Measurements from ENCODE around the gene LGMN. TPM values are rescaled to one million over a fixed set of nuclear protein-coding genes. Genes with fewer than 3 reads are reported as not detected.
"Not testable (repeated sequence)": the region's sequence is repeated elsewhere in the genome, so short reads cannot be mapped to it uniquely, and the experiment has no call there.

Gene LGMN
- polyA plus RNA-seq, 1 donor from 2014 or later: 48.0 TPM

GRCh38 chr14:92781350-92781749, 32.9 kb upstream of the LGMN start:
- H3K27ac ChIP-seq (ENCODE audit: low read length): no peak overlapping the region
- no peak overlapping the region for H3K9ac ChIP-seq (ENCODE audit: low read length)
- no peaks in the 10 kb centered on the region for H3K27me3 ChIP-seq (ENCODE audit: insufficient read depth, low read depth, low read length)
- H2AFZ ChIP-seq (ENCODE audit: low read depth, low read length): no peak overlapping the region
- no peaks in the 10 kb centered on the region for H3K79me2 ChIP-seq (replicated peaks; ENCODE audit: insufficient read depth, low read length)
- no peaks in the 10 kb centered on the region for H3F3A ChIP-seq (ENCODE audit: insufficient read depth, low read length, poor library complexity, severe bottlenecking)
- no peaks in the 10 kb centered on the region for H3K36me3 ChIP-seq (ENCODE audit: insufficient read depth, low read length)
- no peaks in the 10 kb centered on the region for H3K9me3 ChIP-seq (ENCODE audit: low read length)
- H3K9me2 ChIP-seq (ENCODE audit: insufficient read depth, low read length): no peaks in the 10 kb centered on the region
- H4K20me1 ChIP-seq (ENCODE audit: insufficient read depth): no peaks in the 10 kb centered on the region
- H3K4me2 ChIP-seq (ENCODE audit: low read length): no peak overlapping the region
- H3K4me3 ChIP-seq (ENCODE audit: low read length): no peak overlapping the region
- TF ChIP-seq POLR2AphosphoS5 (IDR thresholded peaks at IDR 0.05) (no peak), SMC3 (conservative IDR thresholded peaks at IDR 0.05; ENCODE audit: poor library complexity) (no peak), EZH2 (IDR thresholded peaks at IDR 0.05; ENCODE audit: borderline replicate concordance, insufficient read depth, low read length, poor library complexity, severe bottlenecking) (no peak), TAF1 (IDR thresholded peaks at IDR 0.05; ENCODE audit: low read depth) (no peak), MXI1 (conservative IDR thresholded peaks at IDR 0.05; ENCODE audit: poor library complexity, severe bottlenecking) (no peak), RAD21 (conservative IDR thresholded peaks at IDR 0.05) (no peak), EP300 (conservative IDR thresholded peaks at IDR 0.05; ENCODE audit: poor library complexity, severe bottlenecking) (no peak), CTCF (IDR thresholded peaks at IDR 0.05; ENCODE audit: poor library complexity, severe bottlenecking) (no peak), REST (IDR thresholded peaks at IDR 0.05; ENCODE audit: borderline replicate concordance) (no peak)

- no peak overlapping the region for H3K4me2 ChIP-seq (ENCODE audit: low read length)
- H2AFZ ChIP-seq (ENCODE audit: low read depth, low read length): no peak overlapping the region
- TF ChIP-seq POLR2AphosphoS5 (IDR thresholded peaks at IDR 0.05): no peak
- TF ChIP-seq RAD21 (conservative IDR thresholded peaks at IDR 0.05): no peak
- H3K9ac ChIP-seq (ENCODE audit: low read length): no peak overlapping the region
- no peaks in the 10 kb centered on the region for H3F3A ChIP-seq (ENCODE audit: insufficient read depth, low read length, poor library complexity, severe bottlenecking)
- no peaks in the 10 kb centered on the region for H3K9me3 ChIP-seq (ENCODE audit: low read length)
- H3K27ac ChIP-seq (ENCODE audit: low read length): no peak overlapping the region
- H3K4me3 ChIP-seq (ENCODE audit: low read length): no peak overlapping the region
- H3K27me3 ChIP-seq (ENCODE audit: insufficient read depth, low read depth, low read length): no peaks in the 10 kb centered on the region
- H3K36me3 ChIP-seq (ENCODE audit: insufficient read depth, low read length): no peaks in the 10 kb centered on the region
- H4K20me1 ChIP-seq (ENCODE audit: insufficient read depth): no peaks in the 10 kb centered on the region
- H3K9me2 ChIP-seq (ENCODE audit: insufficient read depth, low read length): no peaks in the 10 kb centered on the region
- H3K79me2 ChIP-seq (replicated peaks; ENCODE audit: insufficient read depth, low read length): no peaks in the 10 kb centered on the region
Measured at GRCh38 chr14:92780444-92781232, 32.2 kb upstream of the LGMN start.

GRCh38 chr14:92778868-92779565, 30.6 kb upstream of the LGMN start:
- H4K20me1 ChIP-seq (ENCODE audit: insufficient read depth); H3F3A ChIP-seq (ENCODE audit: insufficient read depth, low read length, poor library complexity, severe bottlenecking); H3K9me2 ChIP-seq (ENCODE audit: insufficient read depth, low read length); H3K9ac ChIP-seq (ENCODE audit: low read length); H3K9me3 ChIP-seq (ENCODE audit: low read length); H2AFZ ChIP-seq (ENCODE audit: low read depth, low read length); H3K27me3 ChIP-seq (ENCODE audit: insufficient read depth, low read depth, low read length); H3K4me3 ChIP-seq (ENCODE audit: low read length); H3K27ac ChIP-seq (ENCODE audit: low read length); H3K79me2 ChIP-seq (replicated peaks; ENCODE audit: insufficient read depth, low read length); H3K36me3 ChIP-seq (ENCODE audit: insufficient read depth, low read length); H3K4me2 ChIP-seq (ENCODE audit: low read length): not testable (repeated sequence)

GRCh38 chr14:92775292-92775691, 26.9 kb upstream of the LGMN start:
- H3K27me3 ChIP-seq (ENCODE audit: insufficient read depth, low read depth, low read length); H2AFZ ChIP-seq (ENCODE audit: low read depth, low read length); H3K9ac ChIP-seq (ENCODE audit: low read length); H4K20me1 ChIP-seq (ENCODE audit: insufficient read depth); H3K27ac ChIP-seq (ENCODE audit: low read length); H3F3A ChIP-seq (ENCODE audit: insufficient read depth, low read length, poor library complexity, severe bottlenecking); H3K9me2 ChIP-seq (ENCODE audit: insufficient read depth, low read length); H3K4me3 ChIP-seq (ENCODE audit: low read length); H3K36me3 ChIP-seq (ENCODE audit: insufficient read depth, low read length); H3K9me3 ChIP-seq (ENCODE audit: low read length); H3K79me2 ChIP-seq (replicated peaks; ENCODE audit: insufficient read depth, low read length); H3K4me2 ChIP-seq (ENCODE audit: low read length): not testable (repeated sequence)

Measured in neural cell (in vitro differentiated cells).